ENCODE results near the gene GNG14.
A peak's percentile ranks its signal among the peaks of the same experiment; 100 is the strongest.
"Not testable (repeated sequence)": the region's sequence is repeated elsewhere in the genome, so short reads cannot be mapped to it uniquely, and the experiment has no call there.

GNG14 gene

GRCh38 chr19:12667731-12668302 lies 20.0 kb upstream of the GNG14 start:
- DNase-seq (ENCODE audit: low spot score) = no peak

- DNase-seq (ENCODE audit: low spot score) = no peak
These were observed 19.5 kb upstream of the GNG14 start for GRCh38 chr19:12668346-12668745.

- peak; percentile 19 for DNase-seq (ENCODE audit: low spot score)
These were observed 18.9 kb upstream of the GNG14 start for GRCh38 chr19:12668932-12669269.

- DNase-seq (ENCODE audit: low spot score) = peak; percentile 68
These were observed 18.3 kb upstream of the GNG14 start for GRCh38 chr19:12669270-12670158.

GRCh38 chr19:12670159-12670928 lies 17.5 kb upstream of the GNG14 start:
- DNase-seq (ENCODE audit: low spot score) = no peak

- DNase-seq (ENCODE audit: low spot score) = no peak
These were observed 15.1 kb upstream of the GNG14 start for GRCh38 chr19:12672744-12673143.

- DNase-seq (ENCODE audit: low spot score) = no peak
These were observed 12.4 kb upstream of the GNG14 start for GRCh38 chr19:12675399-12675798.

GRCh38 chr19:12675940-12676339 lies 11.9 kb upstream of the GNG14 start:
- no peak for DNase-seq (ENCODE audit: low spot score)

GRCh38 chr19:12676384-12676792 lies 11.4 kb upstream of the GNG14 start:
- peak; percentile 84 for DNase-seq (ENCODE audit: low spot score)

- no peak for DNase-seq (ENCODE audit: low spot score)
These were observed 10.9 kb upstream of the GNG14 start for GRCh38 chr19:12676928-12677327.

GRCh38 chr19:12678039-12678438 lies 9.8 kb upstream of the GNG14 start:
- DNase-seq (ENCODE audit: low spot score) = not testable (repeated sequence)

- DNase-seq (ENCODE audit: low spot score) = no peak
These were observed 7.8 kb upstream of the GNG14 start for GRCh38 chr19:12680034-12680433.

- DNase-seq (ENCODE audit: low spot score) = peak; percentile 90
These were observed 6.5 kb upstream of the GNG14 start, which contains the start of gene DHPS for GRCh38 chr19:12681074-12681987. DHPS (minus strand) TSS chr19:12681880; CDS start chr19:12681766, 114 bp downstream.

- no peak for DNase-seq (ENCODE audit: low spot score)
These were observed 2.0 kb upstream of the GNG14 start for GRCh38 chr19:12685831-12686230.

GRCh38 chr19:12689012-12689411 lies 1.2 kb downstream of the GNG14 start:
- no peak for DNase-seq (ENCODE audit: low spot score)

GRCh38 chr19:12689581-12690216 lies 1.9 kb downstream of the GNG14 start:
- DNase-seq (ENCODE audit: low spot score) = no peak

- DNase-seq (ENCODE audit: low spot score) = no peak
These were observed 5.2 kb downstream of the GNG14 start for GRCh38 chr19:12692960-12693359.

- DNase-seq (ENCODE audit: low spot score) = no peak
These were observed 6.8 kb downstream of the GNG14 start for GRCh38 chr19:12694641-12695040.

- no peak for DNase-seq (ENCODE audit: low spot score)
These were observed 7.3 kb downstream of the GNG14 start for GRCh38 chr19:12695096-12695495.

- DNase-seq (ENCODE audit: low spot score) = no peak
These were observed 7.7 kb downstream of the GNG14 start for GRCh38 chr19:12695514-12695913.

GRCh38 chr19:12695997-12696365 lies 8.2 kb downstream of the GNG14 start:
- DNase-seq (ENCODE audit: low spot score) = no peak
